Mesenteric fat pad (tissue), 1 donor: ENCODE results near the gene PTPN11. TPM values are rescaled to one million over a fixed set of nuclear protein-coding genes. Genes with fewer than 3 reads are reported as not detected.
"Not testable (repeated sequence)": the region's sequence is repeated elsewhere in the genome, so short reads cannot be mapped to it uniquely, and the experiment has no call there.

ENCODE experiments used
- DNase-seq: peaks from one replicate; pipeline ENCODE4 v3.0.0-alpha.2; 2020; ENCODE audit warnings: low spot score
- total RNA-seq: library from RNA; stranded (reverse); fragmentation: NEBNext Ultra II Directional; extraction: Animal tissue kit (Norgen Biotek cat#: 25700); gene quantifications from one replicate; pipeline ENCODE4 v1.2.1, GENCODE V29; 2021
- donor health status: DM: yes; HTN: yes; CAD: no.

PTPN11 gene
- total RNA-seq, 1 donor from 2014 or later = 167 TPM

DNA sequence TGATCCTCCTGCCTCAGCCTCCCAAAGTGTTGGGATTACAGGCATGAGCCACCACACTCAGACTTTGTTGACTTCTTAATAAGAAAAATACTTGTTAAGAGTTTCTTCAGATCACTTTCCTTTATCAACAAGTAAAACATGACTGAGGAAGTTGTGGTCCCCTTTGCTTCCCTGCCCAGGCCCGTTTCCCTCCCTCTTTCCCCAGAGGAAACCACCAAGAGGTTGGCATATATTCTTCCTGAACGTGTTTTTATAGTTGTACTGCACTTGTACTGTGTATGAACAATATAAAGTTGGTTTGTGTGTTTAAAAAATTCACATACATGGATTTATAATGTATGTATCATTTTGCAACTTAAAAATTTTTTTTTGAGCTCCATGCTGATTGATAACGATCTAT lies 28.4 kb downstream of the PTPN11 start:
- DNase-seq = no peak

DNA sequence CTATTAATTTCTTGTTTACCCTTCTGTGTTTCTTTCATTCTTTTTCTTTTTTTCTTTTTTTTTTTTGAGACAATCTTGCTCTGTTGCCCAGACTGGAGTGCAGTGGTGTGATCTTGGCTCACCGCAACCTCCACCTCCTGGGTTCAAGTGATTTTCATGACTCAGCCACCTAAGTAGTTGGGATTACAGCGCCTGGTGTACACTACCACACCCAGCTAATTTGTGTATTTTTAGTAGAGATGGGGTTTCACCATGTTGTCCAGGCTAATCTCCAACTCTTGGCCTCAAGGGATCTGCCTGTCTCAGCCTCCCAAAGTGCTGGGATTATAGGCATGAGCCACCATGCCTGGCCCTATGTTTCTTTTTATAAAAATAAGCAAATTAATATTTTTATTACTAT lies 29.4 kb downstream of the PTPN11 start:
- not testable (repeated sequence) for DNase-seq

DNA sequence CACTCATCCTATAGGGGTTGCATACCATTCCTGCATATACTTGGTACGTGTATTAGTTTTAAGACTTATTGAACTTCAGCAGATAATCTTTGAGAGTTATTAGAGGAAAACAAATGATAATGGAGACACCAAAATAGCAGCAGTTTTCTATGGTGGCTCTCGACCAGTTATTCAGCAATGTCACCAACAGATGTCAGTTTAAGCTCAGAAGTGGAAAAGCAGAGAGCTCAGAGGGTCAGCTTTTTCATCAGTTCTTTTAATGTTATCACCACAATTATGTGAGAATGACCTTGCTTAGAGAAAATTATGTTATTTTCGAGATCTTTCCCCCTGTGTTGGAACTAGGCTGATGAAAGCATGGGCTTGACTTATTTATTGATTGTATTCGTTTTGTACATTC lies 32.0 kb downstream of the PTPN11 start:
- DNase-seq = no peak

DNA sequence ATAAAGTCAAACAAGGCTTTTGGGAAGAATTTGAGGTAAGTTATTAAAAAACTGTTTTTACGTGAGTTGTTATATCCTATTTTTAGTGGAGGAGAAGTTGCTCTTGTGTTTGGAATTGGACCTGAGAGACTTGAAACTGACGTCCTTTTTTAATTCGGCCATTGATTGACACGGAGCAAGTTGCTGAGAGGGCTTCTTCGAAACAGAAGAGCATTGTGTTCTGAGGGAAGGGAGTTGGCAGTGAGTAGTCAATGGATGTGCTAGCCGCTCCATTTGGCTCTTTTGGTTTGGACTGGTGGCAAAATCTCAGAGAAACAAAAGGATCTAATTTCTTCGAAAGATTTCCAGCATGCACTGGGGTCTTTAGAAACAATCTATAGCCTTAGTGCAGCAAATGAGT lies 37.3 kb downstream of the PTPN11 start:
- no peak for DNase-seq

DNA sequence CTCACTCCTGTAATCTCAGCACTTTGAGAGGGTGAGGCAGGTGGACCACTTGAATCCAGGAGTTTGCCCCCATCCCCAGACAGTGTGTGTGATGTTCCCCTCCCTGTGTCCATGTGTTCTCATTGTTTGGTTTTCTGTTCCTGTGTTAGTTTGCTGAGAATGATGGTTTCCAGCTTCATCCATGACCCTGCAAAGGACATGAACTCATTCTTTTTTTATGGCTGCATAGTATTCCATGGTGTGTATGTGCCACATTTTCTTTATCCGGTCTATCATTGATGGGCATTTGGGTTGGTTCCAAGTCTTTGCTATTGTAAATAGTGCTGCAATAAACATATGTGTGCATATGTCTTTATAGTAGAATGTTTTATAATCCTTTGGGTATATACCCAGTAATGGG lies 38.4 kb downstream of the PTPN11 start:
- DNase-seq = not testable (repeated sequence)

DNA sequence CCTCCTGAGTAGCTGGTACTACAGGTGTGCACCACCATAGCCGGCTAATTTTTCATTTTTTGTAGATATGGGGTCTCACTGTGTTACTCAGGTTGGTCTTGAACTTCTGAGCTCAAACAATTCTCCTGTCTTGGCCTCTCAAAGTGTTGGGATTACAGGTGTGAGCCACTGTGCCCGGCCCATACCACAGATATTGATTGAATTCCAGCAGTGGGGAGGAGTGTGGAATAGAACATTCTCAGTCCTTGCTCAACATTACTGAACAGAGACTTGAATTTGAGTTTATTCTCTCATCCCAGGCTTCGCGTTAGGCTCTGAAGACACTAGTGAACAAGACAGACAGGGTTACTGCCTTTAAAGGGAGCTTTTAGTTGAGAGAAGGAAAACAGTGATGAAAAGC lies 39.6 kb downstream of the PTPN11 start:
- DNase-seq = no peak

DNA sequence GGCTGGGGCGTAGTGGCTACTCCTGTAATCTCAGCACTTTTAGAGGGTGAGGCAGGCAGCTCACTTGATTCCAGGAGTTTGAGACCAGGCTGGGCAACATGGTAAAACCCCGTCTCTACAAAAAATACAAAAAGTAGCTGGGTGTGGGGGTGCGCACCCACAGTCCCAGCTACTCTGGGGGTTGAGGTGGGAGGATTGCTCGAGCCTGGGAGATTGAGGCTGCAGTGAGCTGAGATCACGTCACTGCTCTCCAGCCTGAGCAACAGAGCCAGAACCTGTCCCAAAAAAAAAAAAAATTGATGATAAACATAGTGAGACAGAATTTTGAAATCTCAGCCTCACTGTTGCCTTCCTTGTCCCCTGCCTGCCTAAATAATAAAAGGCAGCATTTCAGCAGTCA lies 40.0 kb downstream of the PTPN11 start:
- no peak for DNase-seq

DNA sequence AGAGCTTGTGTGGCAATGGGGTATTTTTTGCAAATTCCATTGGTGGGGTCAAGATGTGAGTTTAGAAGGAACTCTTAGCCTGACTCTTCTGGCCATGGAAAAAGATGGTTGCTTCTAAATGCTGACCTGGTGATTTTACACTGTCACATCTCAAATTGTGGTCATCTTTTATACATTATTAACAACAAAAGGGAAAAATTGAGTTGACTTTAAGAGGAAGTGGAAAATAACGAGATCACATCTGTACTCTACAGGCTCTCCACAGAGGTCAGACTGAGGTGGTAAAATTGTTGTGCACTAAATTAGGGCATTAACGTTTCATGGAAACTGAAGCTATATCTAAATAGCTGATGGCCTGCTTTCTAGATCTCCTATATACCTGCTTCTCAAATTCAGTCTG lies 44.7 kb downstream of the PTPN11 start:
- no peak for DNase-seq

DNA sequence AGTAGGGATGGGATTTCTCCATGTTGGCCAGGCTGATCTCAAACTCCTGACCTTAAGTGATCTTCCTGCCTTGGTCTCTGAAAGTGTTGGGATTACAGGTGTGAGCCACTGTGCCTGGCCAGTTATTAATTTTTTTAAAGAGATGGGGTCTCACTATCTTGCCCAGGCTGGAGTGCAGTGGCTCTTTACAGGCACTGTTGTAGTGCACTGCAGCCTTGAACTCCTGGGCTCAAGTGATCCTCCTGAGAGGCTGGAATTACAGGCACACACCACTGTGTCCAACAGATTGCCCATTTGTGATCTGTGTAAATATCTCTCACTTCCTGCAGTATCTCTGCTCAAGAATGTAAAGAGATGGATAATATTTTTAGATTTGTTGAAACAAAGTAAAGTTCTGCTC lies 45.9 kb downstream of the PTPN11 start:
- DNase-seq = no peak

DNA sequence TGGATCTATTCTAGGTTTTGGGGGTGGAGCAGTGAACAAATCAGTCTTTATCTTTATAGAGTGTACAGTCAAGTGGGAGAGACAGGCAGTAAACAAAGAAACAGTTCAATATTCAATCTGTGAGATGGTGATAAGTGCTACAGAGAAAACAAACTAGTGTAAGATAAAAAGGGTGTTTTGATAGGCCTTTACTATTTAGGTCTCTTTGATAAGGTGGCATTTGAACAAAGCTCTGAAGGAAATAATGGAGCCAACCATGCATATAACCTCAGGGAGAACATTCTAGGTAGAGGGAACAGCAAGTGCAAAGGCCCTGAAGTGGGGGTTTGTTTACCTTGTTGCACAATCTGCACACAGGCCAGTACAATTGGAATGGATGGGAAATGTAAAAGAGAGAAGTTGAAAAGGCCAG lies 47.3 kb downstream of the PTPN11 start:
- no peak for DNase-seq

DNA sequence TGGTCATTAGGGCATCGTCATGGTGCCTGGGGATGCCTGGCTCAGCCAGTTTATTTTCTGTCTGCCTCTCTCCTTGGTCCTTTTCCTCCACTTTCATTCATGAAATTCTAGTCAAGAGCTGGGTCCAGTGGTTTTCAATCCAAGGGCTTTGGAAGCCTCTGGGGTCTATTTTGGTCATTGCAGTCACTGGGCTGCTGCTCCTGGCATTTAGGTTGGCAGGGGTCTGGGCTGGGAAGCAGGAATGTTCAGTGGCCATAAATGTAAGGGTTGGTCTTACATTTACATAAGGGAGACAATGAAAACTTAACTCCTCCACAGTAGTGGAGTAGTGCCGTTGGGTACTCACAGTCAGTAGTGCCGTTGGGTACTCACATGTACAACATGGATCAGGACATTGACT lies 48.1 kb downstream of the PTPN11 start:
- peak; percentile 5 for DNase-seq

DNA sequence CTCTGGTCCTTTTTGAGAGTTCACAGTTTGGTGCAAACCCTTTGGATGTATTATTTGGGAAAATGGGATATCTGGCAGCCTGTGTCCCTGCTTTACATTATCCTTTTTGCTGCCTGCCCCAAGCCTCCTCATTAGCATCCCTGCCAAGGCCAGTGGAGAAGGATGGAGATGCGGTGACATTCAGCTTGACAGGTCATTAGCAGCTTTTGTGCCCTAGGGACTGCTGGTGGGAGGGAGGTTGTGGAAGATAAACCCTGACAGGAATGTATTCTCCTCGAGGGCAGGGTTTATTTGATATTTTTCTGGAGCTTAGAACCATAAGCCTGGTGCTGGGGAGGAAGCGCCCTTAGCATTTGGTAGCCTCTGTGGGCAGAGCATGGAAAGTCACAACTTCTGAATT lies 49.3 kb downstream of the PTPN11 start:
- DNase-seq = peak; percentile 6

DNA sequence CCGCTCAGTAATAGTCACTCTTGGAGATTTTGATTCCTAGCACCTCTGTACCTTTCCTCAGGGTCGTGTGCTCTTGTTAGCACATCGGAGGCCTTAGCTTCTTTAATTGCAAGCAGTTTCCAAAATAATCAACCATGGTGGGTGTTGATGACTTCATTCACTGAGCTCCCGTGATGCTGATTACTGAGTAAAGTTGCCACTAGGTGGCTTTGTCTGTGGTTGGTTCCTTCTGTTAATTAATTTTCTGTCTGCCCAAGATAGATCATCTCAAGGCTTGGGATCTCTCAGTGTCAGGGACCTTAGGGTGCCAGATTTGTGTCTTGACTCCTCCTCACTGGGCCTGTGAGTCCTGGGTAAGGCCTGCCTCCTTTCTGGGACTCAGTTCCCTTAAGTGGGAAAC lies 54.3 kb downstream of the PTPN11 start:
- DNase-seq = no peak

DNA sequence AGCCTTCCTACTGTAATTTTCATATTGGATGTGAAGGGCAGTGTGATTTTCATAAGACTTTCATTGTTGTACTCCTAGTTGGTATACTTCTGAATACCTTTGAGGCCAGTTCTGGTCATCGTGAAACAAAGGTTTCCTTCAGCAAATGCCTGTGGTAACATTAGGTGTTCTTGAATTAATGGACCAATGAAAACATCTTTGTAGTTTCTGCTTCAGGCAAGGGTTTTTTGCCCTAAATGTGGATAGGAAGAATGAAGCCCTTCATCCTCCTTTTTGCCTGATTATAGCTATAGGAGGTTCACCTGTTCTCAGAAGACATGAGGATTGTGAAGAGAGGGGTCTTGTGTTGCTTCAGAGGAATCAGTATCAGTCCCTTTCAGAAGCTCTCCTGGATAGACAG lies 60.7 kb downstream of the PTPN11 start:
- no peak for DNase-seq

DNA sequence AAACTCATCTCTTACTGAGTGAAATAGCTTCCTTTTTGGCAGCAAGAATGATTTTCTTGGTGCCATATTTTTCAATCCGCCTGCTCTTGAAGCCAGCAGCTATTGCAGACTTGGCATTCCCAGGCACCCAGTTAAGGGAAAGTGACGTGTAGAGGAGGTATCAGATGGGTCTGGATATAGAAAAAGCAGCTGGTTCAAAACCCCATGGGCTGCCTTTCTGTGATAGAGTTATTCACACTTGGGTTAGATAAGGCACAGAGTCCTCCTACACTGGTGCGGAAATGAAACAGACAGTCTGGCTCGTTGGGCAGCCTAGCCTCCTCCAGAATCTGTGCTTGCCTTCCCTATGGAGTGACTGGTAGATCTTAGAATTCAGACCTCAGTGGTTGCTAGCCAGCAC lies 62.2 kb downstream of the PTPN11 start:
- no peak for DNase-seq

DNA sequence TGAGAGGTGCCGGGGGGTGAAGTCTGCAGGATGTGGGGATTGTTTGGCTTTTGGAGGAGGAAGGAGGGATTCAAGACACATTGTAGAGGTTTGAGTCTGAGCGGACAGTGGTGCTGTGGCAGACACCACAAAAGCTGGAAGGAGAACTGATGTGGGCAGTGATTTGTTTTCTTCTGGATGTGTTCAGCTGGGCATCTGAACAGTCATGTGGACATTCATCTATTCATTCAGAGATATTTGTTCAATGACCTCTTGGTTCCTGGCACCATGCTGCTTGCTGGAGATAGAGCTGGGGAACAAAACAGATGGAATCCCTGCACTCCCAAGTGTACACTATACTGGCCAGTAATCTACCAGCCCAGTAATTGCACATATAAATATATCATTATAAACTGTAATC lies 64.0 kb downstream of the PTPN11 start:
- peak; percentile 20 for DNase-seq

DNA sequence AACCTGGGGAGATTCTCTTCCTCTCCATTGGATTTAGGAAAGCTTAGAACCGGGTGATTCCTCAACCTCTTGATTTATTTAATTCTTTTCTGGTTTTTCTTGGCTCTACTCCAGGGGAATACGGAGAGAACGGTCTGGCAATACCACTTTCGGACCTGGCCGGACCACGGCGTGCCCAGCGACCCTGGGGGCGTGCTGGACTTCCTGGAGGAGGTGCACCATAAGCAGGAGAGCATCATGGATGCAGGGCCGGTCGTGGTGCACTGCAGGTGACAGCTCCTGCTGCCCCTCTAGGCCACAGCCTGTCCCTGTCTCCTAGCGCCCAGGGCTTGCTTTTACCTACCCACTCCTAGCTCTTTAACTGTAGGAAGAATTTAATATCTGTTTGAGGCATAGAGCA lies 67.6 kb downstream of the PTPN11 start:
- no peak for DNase-seq

DNA sequence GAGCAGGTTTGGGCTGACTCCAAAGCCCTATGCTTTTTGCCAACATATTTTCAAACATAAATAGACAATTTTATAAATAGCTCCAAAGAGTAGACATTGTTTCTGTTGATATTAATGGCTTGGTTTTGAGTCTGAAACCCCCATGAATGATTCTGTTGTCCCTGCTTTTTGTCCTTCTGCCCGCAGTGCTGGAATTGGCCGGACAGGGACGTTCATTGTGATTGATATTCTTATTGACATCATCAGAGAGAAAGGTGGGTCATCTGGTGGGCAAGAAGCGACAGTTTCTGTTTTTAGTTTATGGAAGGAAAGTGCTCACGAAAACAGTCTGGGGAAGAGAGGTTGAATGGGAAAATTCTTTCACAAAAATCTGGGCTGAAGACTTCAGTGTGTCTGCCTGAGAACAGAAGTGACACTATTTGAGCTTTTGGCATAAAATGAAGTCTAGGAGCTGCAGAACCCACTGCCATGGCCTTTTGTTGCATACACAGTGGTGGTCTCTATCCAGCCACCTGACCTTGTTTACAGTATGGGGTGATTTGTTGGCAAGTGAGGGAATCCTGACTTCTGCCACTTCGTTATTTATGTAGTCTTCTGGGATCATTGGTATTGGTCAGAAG lies 69.6 kb downstream of the PTPN11 start:
- DNase-seq = no peak

DNA sequence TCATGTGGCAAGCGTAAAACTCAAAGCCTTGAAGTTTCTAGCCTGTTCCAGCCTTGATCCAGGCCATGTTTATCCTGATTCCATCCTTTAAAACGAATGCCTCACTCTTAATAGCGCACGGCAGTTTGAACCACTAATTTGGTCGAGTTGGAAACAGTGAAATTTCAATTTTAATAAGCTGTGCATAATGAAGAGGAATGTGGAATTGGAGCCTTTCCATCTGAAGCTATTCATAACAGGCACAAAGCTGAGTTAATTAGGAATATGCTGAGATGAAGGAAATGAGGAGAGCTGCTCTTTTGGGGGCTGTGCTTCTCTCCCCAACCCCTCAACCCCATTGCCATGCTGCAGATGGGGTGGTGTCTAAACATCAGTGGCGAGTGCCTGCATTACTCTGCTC lies 70.7 kb downstream of the PTPN11 start:
- DNase-seq = no peak

DNA sequence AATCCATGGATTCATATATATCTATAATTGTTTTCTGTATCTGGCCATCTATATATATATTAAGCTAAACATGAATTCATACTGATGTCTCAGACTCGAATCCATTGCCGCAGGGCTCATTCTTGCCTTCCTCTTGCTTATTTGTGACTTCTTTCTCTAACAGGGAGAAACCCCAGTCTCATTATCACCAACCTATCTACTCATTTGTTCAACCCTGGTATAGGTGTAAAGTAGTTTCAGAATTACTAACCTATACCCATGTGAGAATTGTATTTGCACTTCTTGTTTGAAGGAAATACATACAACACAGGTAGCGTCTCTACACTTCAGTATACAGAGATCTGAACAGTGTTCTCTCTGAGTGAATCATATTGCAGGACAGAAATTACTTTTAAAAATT lies 77.7 kb downstream of the PTPN11 start:
- DNase-seq = no peak

DNA sequence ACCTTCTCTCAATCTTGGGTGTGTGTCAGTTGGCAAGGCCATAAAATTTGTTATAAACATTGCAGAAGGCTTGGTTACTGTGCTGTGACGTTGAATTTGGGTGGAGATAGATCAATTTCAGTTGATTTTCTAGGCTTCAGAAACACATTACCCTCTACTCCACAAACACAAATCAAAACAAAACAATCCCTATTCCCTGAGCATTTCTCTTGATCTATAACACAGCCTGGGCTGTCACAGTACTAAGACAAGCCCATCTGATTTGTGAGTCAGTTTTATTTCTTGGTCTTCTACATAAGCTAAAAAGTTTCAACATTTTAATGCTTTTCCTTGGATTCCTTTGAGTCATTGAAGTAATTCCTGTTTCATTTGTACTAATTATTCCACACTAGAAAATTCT lies 79.8 kb downstream of the PTPN11 start:
- no peak for DNase-seq

DNA sequence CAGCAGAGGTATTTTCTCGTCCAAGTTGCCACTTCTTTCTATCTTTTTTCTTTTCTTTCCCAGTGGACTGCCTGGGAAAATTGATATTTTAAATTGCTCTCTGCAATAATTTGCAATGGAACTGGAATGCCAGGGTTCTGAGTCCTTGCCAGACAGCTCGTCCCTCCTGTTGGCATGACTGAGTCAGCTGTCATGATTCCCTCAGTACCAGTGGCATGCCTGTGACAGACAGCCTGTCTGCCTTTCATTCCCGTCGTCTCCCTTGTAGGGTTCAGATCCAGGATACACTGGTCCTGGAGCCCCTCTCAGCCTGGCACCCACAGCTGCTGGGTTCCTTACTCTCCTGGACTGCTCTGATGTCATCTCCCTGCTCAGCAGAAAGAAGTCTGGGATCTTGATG lies 84.8 kb downstream of the PTPN11 start:
- no peak for DNase-seq

DNA sequence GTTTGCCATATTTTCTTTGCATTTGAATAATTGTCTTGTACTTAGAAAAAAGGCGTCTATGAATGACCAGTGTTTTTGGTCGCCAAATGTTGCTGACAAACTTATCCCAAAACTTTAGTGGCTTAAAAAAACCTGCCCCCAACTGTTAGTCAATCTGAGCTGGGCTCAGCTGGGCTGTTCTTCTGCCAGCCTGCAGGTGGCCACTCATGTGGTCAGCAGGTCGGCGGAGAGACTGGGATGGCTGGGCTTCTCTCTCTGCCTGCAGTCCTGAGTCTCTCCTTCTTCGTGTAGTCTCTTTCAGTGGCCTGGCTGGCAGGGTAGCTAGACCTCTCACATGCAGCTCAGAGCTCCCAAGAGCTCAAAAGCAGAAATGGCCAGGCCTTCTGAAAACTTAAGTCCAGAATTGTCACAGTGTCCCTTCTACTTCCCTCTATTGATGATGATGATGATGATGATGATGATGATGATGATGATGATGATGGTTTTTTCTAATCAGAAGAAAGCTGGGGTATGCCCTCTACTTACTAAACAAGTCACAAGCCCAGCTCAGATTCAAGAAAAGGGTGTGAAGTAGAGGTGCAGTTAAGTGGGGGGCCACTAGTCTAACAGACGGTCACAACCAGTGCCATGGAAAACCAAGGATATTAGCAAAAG lies 87.9 kb downstream of the PTPN11 start:
- DNase-seq = no peak

DNA sequence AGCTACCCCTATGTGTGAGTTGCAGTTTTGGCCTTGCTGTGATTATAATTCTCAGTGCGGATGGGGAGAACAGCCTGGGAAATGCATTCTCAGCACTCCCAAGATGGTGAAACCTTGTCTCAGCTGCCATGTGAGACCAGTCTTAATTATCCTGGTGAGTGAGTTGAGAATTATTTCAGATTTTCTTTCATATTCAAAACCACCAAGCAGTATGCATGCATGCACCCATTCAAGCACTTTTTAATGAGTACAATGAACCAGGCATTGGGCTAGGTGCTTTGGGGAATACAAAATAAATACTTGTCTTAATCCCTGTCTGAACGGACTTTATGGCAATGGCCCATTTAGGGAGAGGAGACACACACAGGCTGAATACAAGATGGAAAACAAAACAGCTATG lies 94.7 kb downstream of the PTPN11 start:
- DNase-seq = no peak
